Measurements from ENCODE around the gene KAT2B.

- TF ChIP-seq, protein P1, sequence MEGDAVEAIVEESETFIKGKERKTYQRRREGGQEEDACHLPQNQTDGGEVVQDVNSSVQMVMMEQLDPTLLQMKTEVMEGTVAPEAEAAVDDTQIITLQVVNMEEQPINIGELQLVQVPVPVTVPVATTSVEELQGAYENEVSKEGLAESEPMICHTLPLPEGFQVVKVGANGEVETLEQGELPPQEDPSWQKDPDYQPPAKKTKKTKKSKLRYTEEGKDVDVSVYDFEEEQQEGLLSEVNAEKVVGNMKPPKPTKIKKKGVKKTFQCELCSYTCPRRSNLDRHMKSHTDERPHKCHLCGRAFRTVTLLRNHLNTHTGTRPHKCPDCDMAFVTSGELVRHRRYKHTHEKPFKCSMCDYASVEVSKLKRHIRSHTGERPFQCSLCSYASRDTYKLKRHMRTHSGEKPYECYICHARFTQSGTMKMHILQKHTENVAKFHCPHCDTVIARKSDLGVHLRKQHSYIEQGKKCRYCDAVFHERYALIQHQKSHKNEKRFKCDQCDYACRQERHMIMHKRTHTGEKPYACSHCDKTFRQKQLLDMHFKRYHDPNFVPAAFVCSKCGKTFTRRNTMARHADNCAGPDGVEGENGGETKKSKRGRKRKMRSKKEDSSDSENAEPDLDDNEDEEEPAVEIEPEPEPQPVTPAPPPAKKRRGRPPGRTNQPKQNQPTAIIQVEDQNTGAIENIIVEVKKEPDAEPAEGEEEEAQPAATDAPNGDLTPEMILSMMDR (IDR thresholded peaks at IDR 0.05; ENCODE audit: low read depth, low read length) = no peak
- TF ChIP-seq EZH2phosphoT487 (IDR thresholded peaks at IDR 0.05; ENCODE audit: low read depth) = no peak
Observed at GRCh38 chr3:20143519-20143918, 103.3 kb downstream of the KAT2B start.
